Lower leg skin (tissue), 3 donors: Measurements from ENCODE around the gene TAGAP.

Source experiments
- POLR2A ChIP-seq, 2 donors: fragments of 450-650 bp; IDR thresholded peaks; one replicate each; pipeline ENCODE4 v1.6.1; 2016 to 2017; ENCODE audit warnings: antibody characterized with exemption in 2 of 2, mild to moderate bottlenecking in 1 of 2, moderate library complexity in 1 of 2
- TF ChIP-seq, protein P1 (sequence below), 3 donors: fragments of 450-650 bp; IDR thresholded peaks; one replicate each; pipeline ENCODE4 v1.5.1; 2016; ENCODE audit warnings: antibody characterized with exemption in 3 of 3, mild to moderate bottlenecking in 3 of 3, moderate library complexity in 2 of 3

DNA sequence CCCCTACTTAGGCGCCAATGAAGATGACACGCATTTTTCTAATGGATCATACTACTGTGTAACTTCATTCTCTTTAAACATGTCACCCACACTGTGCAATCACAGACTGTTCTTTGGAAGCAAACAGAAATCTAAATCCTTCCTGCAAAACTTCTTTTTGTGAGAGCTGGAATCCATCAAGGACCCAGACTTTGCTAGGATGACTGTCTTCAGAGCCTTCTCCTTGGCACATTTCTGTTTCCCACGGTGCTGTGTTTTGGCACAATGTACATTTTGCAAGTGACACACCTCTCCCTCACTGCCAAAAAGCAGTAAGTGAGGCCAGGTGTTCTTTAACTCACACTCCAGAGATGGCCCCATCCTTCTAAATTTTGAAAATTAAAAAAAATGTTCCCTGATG is 21.7 kb upstream of the TAGAP start:
- TF ChIP-seq, protein P1, sequence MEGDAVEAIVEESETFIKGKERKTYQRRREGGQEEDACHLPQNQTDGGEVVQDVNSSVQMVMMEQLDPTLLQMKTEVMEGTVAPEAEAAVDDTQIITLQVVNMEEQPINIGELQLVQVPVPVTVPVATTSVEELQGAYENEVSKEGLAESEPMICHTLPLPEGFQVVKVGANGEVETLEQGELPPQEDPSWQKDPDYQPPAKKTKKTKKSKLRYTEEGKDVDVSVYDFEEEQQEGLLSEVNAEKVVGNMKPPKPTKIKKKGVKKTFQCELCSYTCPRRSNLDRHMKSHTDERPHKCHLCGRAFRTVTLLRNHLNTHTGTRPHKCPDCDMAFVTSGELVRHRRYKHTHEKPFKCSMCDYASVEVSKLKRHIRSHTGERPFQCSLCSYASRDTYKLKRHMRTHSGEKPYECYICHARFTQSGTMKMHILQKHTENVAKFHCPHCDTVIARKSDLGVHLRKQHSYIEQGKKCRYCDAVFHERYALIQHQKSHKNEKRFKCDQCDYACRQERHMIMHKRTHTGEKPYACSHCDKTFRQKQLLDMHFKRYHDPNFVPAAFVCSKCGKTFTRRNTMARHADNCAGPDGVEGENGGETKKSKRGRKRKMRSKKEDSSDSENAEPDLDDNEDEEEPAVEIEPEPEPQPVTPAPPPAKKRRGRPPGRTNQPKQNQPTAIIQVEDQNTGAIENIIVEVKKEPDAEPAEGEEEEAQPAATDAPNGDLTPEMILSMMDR (IDR thresholded peaks at IDR 0.05) = no peak
- no peak for TF ChIP-seq POLR2A (IDR thresholded peaks at IDR 0.05)
